Activated CD4-positive, alpha-beta T cell treated with anti-CD3 and anti-CD28 coated beads, Interleukin-2, Interleukin-4, amounts not matched to agents 100 ng/mL and 50 ng/mL, durations not matched to agents 16 hours and 8 hours (primary cell): ENCODE results near the gene CHDH.

ENCODE experiments used
- DNase-seq: peaks from one replicate; pipeline ENCODE4 v3.0.0-alpha.2; 2020; ENCODE audit warnings: low spot score

CHDH gene

DNA sequence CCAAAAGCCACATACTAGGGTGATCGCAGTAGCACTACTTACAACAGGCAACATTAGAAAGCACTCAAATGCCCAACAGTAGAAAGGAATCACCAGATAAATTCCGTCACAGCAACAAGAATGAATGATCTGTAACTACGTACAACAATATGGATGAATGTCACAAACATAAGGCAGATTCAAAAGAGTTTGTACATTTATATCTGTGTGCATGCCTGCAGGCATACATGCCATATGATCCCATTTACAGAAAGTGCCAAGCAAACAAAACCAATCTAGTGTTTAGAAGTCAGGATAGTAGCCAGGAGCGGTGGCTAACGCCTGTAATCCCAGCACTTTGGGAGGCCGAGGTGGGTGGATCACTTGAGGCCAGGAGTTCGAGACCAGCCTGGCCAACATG, 3.7 kb upstream of the CHDH start:
- no peak for DNase-seq

DNA sequence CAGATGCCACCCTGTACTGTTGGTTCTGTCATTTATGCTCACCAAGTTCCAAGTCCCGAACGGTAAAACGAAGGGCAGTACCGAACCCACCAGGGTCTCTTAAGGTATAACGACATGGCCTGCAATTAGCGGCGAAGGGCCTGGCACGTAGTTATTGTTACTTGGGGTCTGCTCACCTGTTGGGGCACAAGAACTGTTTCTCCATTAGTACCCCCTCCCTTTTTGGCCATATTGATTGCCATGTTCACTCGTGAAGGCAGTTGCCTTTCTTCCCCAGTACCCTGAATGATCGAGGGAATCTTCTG, 584 bp upstream of the CHDH start:
- no peak for DNase-seq

DNA sequence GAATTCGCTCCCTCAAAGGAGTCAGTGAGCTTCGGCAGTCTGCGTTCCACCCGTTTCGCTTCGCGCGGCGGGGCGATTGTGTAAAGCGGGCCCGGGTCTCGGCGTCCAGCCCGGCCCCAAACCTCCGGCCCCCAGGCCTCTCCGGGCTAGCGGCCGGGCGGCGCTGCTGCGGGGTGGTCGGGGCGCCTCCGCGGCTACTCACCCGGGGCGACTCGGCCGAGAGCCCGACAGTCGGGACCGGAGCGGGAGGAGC, 412 bp downstream of the CHDH start:
- DNase-seq, result no peak

- no peak for DNase-seq
Observed at GRCh38 chr3:53845103-53845880, 927 bp downstream of the CHDH start.

GRCh38 chr3:53844262-53845102, 1.7 kb downstream of the CHDH start:
- no peak for DNase-seq

DNA sequence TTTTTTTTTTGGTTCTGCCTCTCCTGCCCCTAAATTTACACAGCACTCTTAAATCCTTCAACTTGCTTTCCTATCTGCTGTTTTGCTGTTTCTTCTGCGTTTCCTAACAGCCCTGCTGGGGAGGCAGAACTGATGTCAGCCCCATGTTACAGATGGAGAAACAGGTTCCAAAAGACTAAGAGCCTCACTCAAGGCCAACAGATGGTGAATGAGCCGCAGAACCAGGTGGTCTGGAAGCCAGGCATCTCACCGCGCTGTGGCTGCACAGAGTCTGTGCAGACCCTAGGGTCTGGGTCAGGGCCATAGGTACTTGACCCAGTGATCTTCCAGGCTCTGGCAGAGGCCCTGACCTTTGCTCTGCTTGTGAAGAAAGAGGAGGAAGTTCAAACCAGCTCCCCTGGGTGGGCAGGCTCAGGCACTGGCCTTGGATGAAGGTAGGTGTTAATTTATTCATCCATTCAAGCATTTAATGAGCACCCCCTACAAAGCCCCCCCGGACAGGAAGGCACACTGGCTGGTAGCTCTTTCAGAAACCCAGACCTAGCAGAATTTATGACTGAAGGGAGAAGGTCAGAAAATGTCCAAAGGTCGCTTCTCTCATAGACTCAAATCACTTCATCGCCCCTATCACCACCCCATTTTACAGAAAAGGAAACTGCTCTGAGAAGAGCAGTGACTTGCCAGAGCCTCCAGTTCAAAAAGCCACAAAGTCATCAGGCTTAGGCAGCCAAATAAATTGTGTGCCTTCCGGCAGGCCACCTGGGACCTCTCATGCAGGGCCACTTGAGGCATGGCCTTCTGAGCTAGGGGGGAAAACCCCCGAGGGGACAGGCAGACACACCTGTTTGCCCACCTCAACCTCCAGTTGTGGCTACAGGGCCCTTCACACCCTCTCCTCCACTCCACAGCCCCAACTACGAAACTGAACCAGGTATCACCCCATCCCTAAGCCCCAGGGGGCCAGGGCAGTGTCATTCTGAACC, 2.7 kb downstream of the CHDH start:
- DNase-seq, result no peak

DNA sequence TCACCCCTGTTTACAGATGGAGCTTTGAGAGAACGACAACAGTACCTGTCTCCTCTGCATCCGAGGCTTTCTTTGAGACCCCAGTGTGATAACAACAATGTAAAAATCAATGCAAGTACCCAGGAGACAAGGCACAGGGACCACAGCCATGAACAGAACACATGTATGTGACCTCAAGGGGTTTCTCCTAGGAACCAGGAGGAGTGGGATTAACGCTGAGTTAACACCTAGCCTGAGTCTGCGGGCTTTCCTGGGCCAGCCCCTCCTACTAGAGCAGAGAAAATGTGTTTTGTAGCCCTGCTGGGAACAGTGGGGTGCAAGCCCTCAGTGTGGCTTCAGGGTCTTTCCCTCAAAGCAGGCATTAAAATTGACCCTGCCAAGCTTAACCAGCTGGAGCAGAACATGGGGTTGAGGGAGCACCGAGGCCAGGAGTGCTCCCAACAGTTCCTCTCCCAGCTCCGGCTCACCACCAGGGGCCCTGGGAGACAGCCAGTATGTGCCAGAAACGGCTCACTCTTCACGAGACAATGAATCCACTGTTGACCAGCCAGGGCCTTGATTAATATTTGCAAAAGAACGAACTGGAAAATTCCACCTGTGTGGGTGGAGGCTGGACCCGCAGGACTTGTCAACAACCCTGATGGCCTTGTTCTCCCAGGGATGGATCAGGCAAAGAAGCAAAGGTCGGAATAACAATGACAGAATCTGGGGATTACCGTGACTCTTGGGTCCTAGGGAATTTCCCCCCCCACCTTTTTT, 3.6 kb downstream of the CHDH start:
- DNase-seq, result no peak

DNA sequence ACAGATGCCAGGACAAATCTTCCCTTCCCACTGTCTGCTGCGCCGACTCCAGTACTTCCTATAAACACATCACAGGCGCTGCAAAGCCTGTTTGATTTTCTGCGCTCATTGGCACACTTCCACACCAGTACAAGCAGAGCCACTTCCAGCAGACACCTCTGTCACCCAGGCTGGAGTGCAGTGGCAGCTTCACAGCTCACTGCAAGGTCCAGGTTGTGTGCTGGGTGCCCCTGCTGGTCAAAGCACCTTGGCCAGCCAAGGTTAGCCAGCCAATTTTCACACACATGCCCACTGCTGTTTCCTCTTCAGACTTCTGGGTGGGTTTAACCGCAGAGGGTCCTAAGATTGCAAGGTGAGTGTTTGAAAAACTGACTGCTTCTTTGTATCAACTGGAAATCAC, 4.9 kb downstream of the CHDH start:
- no peak for DNase-seq

- no peak for DNase-seq
Observed at GRCh38 chr3:53837331-53837730, 8.9 kb downstream of the CHDH start.

GRCh38 chr3:53836084-53836872, 9.9 kb downstream of the CHDH start:
- no peak for DNase-seq

DNA sequence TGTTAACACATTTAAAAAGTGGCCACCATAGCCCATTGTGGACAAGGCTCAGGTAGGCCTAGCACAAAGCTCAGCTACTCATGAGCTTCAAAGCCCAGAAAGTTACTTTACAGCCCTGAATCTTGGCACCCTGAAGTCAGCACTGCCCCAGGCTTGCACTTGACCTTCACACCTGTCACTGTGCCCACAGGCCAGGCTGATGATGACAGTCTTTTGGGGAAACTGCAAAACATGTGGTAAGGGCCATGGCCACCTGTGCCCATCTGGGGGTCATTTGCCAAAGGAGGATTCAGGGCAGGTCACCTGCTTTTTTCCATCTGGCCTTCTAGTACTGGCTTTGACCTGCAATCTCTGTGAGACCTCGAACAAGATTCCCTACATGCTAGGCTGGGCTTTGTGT, 11.0 kb downstream of the CHDH start:
- DNase-seq, result no peak

- no peak for DNase-seq
Observed at GRCh38 chr3:53834429-53835095, 11.7 kb downstream of the CHDH start.

DNA sequence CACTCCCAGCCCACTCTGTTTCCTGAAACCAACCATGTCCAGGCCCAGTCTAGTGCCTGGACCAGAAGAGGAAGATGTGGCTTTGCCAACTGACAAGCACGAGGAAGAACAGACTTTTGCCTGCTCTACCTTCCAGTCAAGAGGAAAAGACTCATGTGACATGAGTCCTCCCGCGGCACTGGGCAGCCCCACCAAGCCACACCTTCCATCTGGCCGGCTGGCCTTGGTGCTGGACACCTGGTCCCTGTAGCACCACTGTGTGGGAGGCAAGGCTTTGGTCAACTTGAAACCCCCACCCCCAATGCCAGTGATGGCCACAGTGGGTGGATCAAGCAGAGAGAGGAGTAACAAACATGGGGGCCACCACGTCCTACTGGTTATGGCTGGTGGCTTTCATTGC, 12.5 kb downstream of the CHDH start:
- DNase-seq, result no peak

DNA sequence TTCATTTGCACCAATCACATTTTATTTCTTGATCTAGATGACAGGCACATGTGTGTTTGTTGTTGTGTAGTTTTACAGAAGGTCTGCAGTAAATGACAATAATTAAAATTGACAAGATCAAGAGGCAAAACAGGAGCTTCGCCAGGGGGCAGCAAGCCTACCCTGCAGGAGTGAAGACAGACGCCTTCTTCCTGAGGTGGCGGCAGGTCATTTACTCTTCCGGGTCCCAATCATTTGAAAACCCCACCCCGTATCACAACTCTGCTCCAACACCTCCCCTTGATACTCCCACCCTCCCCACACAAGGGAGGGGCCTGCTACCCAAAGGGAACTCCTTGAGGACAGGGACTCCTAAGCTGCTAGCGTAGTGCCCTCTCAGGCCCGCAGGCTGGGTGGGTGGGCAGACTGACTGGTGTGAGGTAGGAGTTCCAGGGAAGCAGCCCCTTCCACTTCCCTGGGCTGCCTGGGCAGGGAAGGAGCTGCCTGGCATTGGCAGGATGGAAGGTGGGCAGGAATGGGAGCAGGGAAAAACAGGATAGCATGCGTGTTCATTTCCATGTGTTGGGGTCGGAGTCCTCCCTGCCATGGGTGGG, 13.1 kb downstream of the CHDH start:
- DNase-seq, result no peak

- no peak for DNase-seq
Observed at GRCh38 chr3:53830944-53831343, 15.3 kb downstream of the CHDH start.

GRCh38 chr3:53829605-53830004, 16.6 kb downstream of the CHDH start:
- DNase-seq, result no peak

GRCh38 chr3:53828581-53828980, 17.6 kb downstream of the CHDH start:
- DNase-seq, result no peak

- no peak for DNase-seq
Observed at GRCh38 chr3:53826048-53826447, 20.2 kb downstream of the CHDH start.

DNA sequence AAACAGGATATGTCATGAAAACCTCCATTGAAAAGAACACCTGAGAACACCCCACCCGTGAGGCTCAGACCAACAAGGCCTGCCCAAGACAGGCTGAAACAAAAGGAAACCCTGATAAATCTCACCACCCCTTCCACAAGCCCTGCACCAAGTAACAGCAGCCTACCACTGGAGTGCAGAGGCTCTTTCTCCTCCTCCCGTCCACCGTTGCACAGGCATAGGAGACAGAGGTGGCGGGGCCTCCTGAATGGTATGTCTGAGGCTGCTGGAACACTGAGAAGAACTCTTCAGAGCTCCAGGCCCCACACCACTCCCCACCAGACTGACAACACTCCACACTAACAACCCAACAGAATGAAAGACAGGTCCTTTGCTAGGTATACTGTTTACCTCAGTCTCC, 21.4 kb downstream of the CHDH start:
- no peak for DNase-seq

DNA sequence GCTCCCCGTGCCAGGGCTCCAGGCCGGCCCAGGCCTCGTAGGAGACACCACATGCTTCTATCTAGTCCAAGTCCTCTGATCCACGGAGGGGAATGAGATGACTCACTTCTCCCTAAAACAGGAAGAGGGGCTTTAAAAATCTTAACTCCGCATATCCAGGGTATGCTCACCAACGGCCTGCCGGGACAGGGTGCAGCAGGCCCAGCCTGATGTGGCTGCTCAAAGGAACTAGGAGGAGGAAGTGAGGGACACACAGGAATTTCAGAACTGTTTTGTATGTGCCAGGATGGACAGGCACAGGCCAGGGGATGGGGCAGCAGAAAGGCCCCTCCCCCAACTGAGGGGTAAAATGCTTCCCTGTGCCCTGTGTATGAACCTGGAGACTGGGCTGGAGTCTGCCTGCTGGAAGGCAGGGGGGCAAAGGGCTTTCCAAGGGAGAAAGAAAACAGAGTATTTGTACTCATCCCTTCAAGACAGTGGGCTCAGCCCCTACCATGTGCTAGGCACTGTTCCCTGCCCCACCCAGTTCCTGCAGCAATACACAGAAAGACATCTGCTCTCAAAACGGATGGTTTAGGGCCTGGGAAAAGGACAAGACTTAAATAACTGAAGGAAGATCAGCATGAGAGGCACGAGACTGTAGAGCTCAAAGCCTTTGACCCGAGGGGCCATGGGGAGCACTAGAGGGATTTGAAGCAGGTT, 22.1 kb downstream of the CHDH start:
- DNase-seq, result no peak
